Endothelial cell of umbilical vein (primary cell): ENCODE measurements around the gene C20orf141. TPM values are rescaled to one million over a fixed set of nuclear protein-coding genes. Genes with fewer than 3 reads are reported as not detected.

Source experiments
- BruUV-seq: library from RNA; stranded (reverse); fragments of 400-500 nt; replicated peaks from 2 replicates; lab custom pipeline; 2021; lab: Mats Ljungman, UMichigan
- CTCF ChIA-PET: fragments of 300-600, 350-600 bp; sonication (Branson Sonifier 250); formaldehyde crosslinking; loops from one replicate; lab custom pipeline; 2021; ENCODE audit warnings: antibody characterized with exemption, inconsistent platforms; lab: Charles Lee
- POLR2A ChIA-PET: fragments of 300-600, 350-600 bp; sonication (Branson Sonifier 250); formaldehyde crosslinking; loops from one replicate; lab custom pipeline; 2021; ENCODE audit warnings: antibody characterized with exemption, inconsistent platforms; lab: Charles Lee
- DNase-seq: peaks from one replicate; pipeline ENCODE4 v3.0.0-alpha.2; 2011; ENCODE audit warnings: low read depth, low spot score
- FAIRE-seq: peaks from 2 replicates; lab custom pipeline; 2011; peaks lifted over from hg19 to GRCh38; lab: Jason Lieb, UNC
- H2AFZ ChIP-seq: 2 replicates; pipeline ENCODE4 v1.6.0; 2012; ENCODE audit warnings: low read depth, low read length, control low read depth, inconsistent platforms
- H3K27ac ChIP-seq: 2 replicates; pipeline ENCODE4 v1.5.1; 2011; ENCODE audit warnings: low read depth, mild to moderate bottlenecking, control low read depth, low read length, moderate library complexity; ENCODE audit not compliant: insufficient read depth
- H3K27me3 ChIP-seq, 2 experiments: 2 replicates each; pipeline versions ENCODE4 v1.6.0 to v1.6.1; 2011; ENCODE audit warnings: low read length in 2 of 2, mixed read lengths in 1 of 2; ENCODE audit not compliant: control insufficient read depth in 2 of 2, insufficient read depth in 2 of 2
- H3K36me3 ChIP-seq, 2 experiments: 2 replicates in 1 of 2; 3 replicates in 1 of 2; pipeline ENCODE4 v1.5.1; 2011; ENCODE audit warnings: low read length in 2 of 2, mild to moderate bottlenecking in 1 of 2, moderate library complexity in 1 of 2; ENCODE audit not compliant: control insufficient read depth in 2 of 2, insufficient read depth in 2 of 2; ENCODE audit errors: extremely low read depth in 1 of 2
- H3K4me1 ChIP-seq: 3 replicates; pipeline ENCODE4 v1.5.1; 2011; ENCODE audit warnings: mild to moderate bottlenecking, low read length; ENCODE audit not compliant: control insufficient read depth, insufficient read depth; ENCODE audit errors: extremely low read depth
- H3K4me2 ChIP-seq: 2 replicates; pipeline ENCODE4 v1.6.1; 2011; ENCODE audit warnings: low read length, control low read depth, mixed read lengths; ENCODE audit not compliant: insufficient read depth
- H3K4me3 ChIP-seq, 3 experiments: fragments of 200-600 bp in 1 of 3; sonication (generic), shearing (Covaris generic) in 1 of 3; replicated peaks in 1 of 3; 2 replicates each; pipeline ENCODE4 v1.5.1; 2011 to 2016; ENCODE audit warnings: control low read depth in 3 of 3, low read length in 3 of 3, mild to moderate bottlenecking in 2 of 3, inconsistent platforms in 1 of 3, low read depth in 1 of 3, moderate library complexity in 1 of 3; ENCODE audit not compliant: insufficient read depth in 1 of 3
- H3K79me2 ChIP-seq: 2 replicates; pipeline ENCODE4 v1.6.0; 2012; ENCODE audit warnings: low read length, inconsistent platforms; ENCODE audit not compliant: control insufficient read depth, insufficient read depth
- H3K9ac ChIP-seq: replicated peaks from 2 replicates; pipeline ENCODE3; 2011; ENCODE audit warnings: low read length, control low read depth; ENCODE audit not compliant: insufficient read depth; ENCODE audit errors: extremely low read depth
- H3K9me1 ChIP-seq: replicated peaks from 3 replicates; pipeline ENCODE4 v1.6.0; 2011; ENCODE audit warnings: mild to moderate bottlenecking, low read length; ENCODE audit not compliant: control insufficient read depth, insufficient read depth; ENCODE audit errors: extremely low read depth
- H3K9me3 ChIP-seq: replicated peaks from 2 replicates; pipeline ENCODE4 v1.5.1; 2012; ENCODE audit warnings: low read length, inconsistent platforms; ENCODE audit not compliant: control insufficient read depth, insufficient read depth
- H4K20me1 ChIP-seq: replicated peaks from 2 replicates; pipeline ENCODE3; 2011; ENCODE audit warnings: mild to moderate bottlenecking, low read length; ENCODE audit not compliant: control insufficient read depth, insufficient read depth; ENCODE audit errors: extremely low read depth
- CTCF ChIP-seq, 2 donors: IDR thresholded peaks; 1 replicate in 1 of 2; 2 replicates in 1 of 2; pipeline ENCODE4 v1.5.1; 2011; ENCODE audit warnings: low read length in 2 of 2, mild to moderate bottlenecking in 2 of 2, moderate library complexity in 2 of 2, control low read depth in 1 of 2, inconsistent platforms in 1 of 2, low read depth in 1 of 2; ENCODE audit not compliant: insufficient read depth in 1 of 2; ENCODE audit errors: extremely low read depth in 1 of 2
- EZH2 ChIP-seq: IDR thresholded peaks from 2 replicates; pipeline ENCODE4 v1.6.1; 2012; ENCODE audit warnings: borderline replicate concordance, low read depth, mild to moderate bottlenecking, moderate library complexity, low read length, inconsistent platforms; ENCODE audit not compliant: severe bottlenecking
- FOS ChIP-seq: IDR thresholded peaks from 2 replicates; pipeline ENCODE4 v1.6.1; 2011; ENCODE audit warnings: mild to moderate bottlenecking, low read length, moderate library complexity, borderline replicate concordance; ENCODE audit not compliant: insufficient read depth
- GATA2 ChIP-seq: IDR thresholded peaks from 2 replicates; pipeline ENCODE4 v1.7.0; 2011; ENCODE audit warnings: low read depth, mild to moderate bottlenecking, moderate library complexity, mixed read lengths, low read length; ENCODE audit not compliant: insufficient read length, insufficient read depth
- JUN ChIP-seq: IDR thresholded peaks from 2 replicates; pipeline ENCODE4 v1.6.1; 2011; ENCODE audit warnings: borderline replicate concordance, low read depth; ENCODE audit not compliant: insufficient read length, insufficient read depth
- MAX ChIP-seq: IDR thresholded peaks from 2 replicates; pipeline ENCODE4 v1.6.1; 2011; ENCODE audit not compliant: insufficient read depth, insufficient read length
- MYC ChIP-seq: IDR thresholded peaks from one replicate; pipeline ENCODE4 v1.6.1; 2011; ENCODE audit warnings: mild to moderate bottlenecking, low read depth, low read length
- POLR2A ChIP-seq: IDR thresholded peaks from 2 replicates; pipeline ENCODE4 v1.6.1; 2012; ENCODE audit warnings: low read depth, mild to moderate bottlenecking, control low read depth, low read length
- POLR2AphosphoS5 ChIP-seq: IDR thresholded peaks from 2 replicates; pipeline ENCODE4 v1.6.1; 2012; ENCODE audit warnings: low read depth, mild to moderate bottlenecking, control low read depth, low read length, moderate library complexity; ENCODE audit not compliant: insufficient read depth
- dilution Hi-C: fragments of 300-500 bp; cut with MboI; formaldehyde crosslinking; loops from one replicate; pipeline ENCODE4 v1.15.0; 2019; ENCODE audit warnings: low sequenced_read_pairs; ENCODE audit not compliant: extremely low pct_ligation_motif_present
- intact Hi-C: fragments of 100-400 bp; cut with micrococcal nuclease; formaldehyde crosslinking; loops from one replicate; pipeline ENCODE4 v1.10.0; 2022
- polyA plus RNA-seq, 4 experiments: library from polyadenylated mRNA; depleted of rRNA in 3 of 4; stranded (reverse) in 3 of 4; unstranded in 1 of 4; fragments of >200 nt; gene quantifications; 2 replicates each; pipeline versions ENCODE4 v1.2.1 to v1.2.3, GENCODE V29; 2011 to 2012; ENCODE audit warnings: missing spikeins in 1 of 4
- total RNA-seq: library from RNA; stranded (reverse); gene quantifications from 2 replicates; pipeline ENCODE4 v1.2.3, GENCODE V29; 2021

Gene C20orf141
- total and polyA plus RNA-seq, 2 donors (not counting 3 experiments of a cell fraction or from before 2014, with no cell fraction given), result not detected

- no peak overlapping the region for H3K4me3 ChIP-seq
- no peaks in the 10 kb centered on the region for H3K36me3 ChIP-seq
- no TSS peak for BruUV-seq
- no peak for DNase-seq
- TF ChIP-seq GATA2 (no peak), MYC (no peak), POLR2A (no peak), POLR2AphosphoS5 (no peak), MAX (no peak), EZH2 (no peak), FOS (no peak)
- H3K9ac ChIP-seq, result no peak overlapping the region
- H3K27ac ChIP-seq, result no peak overlapping the region
- H4K20me1 ChIP-seq, result no peaks in the 10 kb centered on the region
- H3K4me1 ChIP-seq, result no peaks in the 10 kb centered on the region
- H3K79me2 ChIP-seq, result no peaks in the 10 kb centered on the region
- no peak overlapping the region for H2AFZ ChIP-seq
- intact Hi-C loops, result no loop called here
- CTCF ChIA-PET, result interaction anchor here (1.0 kb wide), 1 partner anchor 72 kb away, joined by 3 read pairs; no protein-coding TSS in a partner anchor
- H3K27me3 ChIP-seq, result peaks cover 0 to 15% of the 10 kb centered on the region in 2 experiments
- FAIRE-seq, result no peak
- POLR2A ChIA-PET, result no interaction called here
- H3K9me3 ChIP-seq, result no peaks in the 10 kb centered on the region
- no peak overlapping the region for H3K4me2 ChIP-seq
- no peaks in the 10 kb centered on the region for H3K9me1 ChIP-seq
- dilution Hi-C loops, result no loop called here
Observed at GRCh38 chr20:2793471-2793870, 21.3 kb upstream of the C20orf141 start.

- H3K36me3 ChIP-seq, result no peaks in the 10 kb centered on the region
- no peak overlapping the region for H3K27ac ChIP-seq
- POLR2A ChIA-PET, result no interaction called here
- FAIRE-seq (no peak), DNase-seq (no peak)
- no peak overlapping the region for H3K9ac ChIP-seq
- H3K9me3 ChIP-seq, result no peaks in the 10 kb centered on the region
- dilution Hi-C loops (no loop called here), intact Hi-C loops (no loop called here)
- no peak overlapping the region for H3K4me3 ChIP-seq
- no peaks in the 10 kb centered on the region for H3K4me1 ChIP-seq
- no peak overlapping the region for H3K4me2 ChIP-seq
- TF ChIP-seq JUN (no peak), EZH2 (no peak), MYC (no peak), GATA2 (no peak), POLR2AphosphoS5 (no peak), CTCF (IDR thresholded peaks at IDR 0.05; ENCODE audit: extremely low read depth in 1 of 2, insufficient read depth in 1 of 2, low read depth in 1 of 2, low read length in 2 of 2) (no peak), FOS (no peak), POLR2A (no peak), MAX (no peak)
- CTCF ChIA-PET, result interaction anchor here (1.0 kb wide), 1 partner anchor 71 kb away, joined by 3 read pairs; no protein-coding TSS in a partner anchor
- no TSS peak for BruUV-seq
- peaks cover 1 to 13% of the 10 kb centered on the region in 2 experiments for H3K27me3 ChIP-seq
- no peaks in the 10 kb centered on the region for H3K9me1 ChIP-seq
- no peak overlapping the region for H2AFZ ChIP-seq
- H3K79me2 ChIP-seq, result no peaks in the 10 kb centered on the region
- H4K20me1 ChIP-seq, result no peaks in the 10 kb centered on the region
Observed at GRCh38 chr20:2794202-2794748, 20.5 kb upstream of the C20orf141 start.
